ENCODE measurements around the gene GOLGA8J.
"Not testable (repeated sequence)": the region's sequence is repeated elsewhere in the genome, so short reads cannot be mapped to it uniquely, and the experiment has no call there.

GOLGA8J gene

DNA sequence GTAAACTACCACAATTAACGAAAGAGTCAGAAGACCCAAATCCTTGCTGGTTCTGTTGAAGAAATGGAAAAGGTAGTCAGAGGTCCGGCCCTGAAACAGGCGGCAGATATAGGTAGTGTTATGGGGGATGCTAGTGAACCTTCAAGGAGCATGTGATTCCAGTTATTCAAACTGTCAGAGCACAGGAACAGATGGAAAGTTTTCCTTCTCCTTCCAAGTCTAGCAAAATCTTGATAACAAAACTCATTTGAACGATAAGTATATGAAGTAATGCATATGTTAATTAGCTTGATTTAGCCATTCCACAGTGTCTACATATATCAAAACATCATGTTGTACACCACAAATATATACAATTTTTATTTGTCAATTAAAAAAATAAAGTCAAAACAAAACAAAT, 26.6 kb upstream of the GOLGA8J start:
- no peaks in the 10 kb centered on the region for H3K36me3 Mint-ChIP-seq (ENCODE audit: low read depth)
- DNase-seq (ENCODE audit: low spot score) = no peak
- peaks cover 3% of the 10 kb centered on the region for H3K27me3 Mint-ChIP-seq (ENCODE audit: low read depth)
- no peaks in the 10 kb centered on the region for H3K4me1 Mint-ChIP-seq (ENCODE audit: low read depth)
- H3K9me3 Mint-ChIP-seq = no peaks in the 10 kb centered on the region
- H3K4me3 Mint-ChIP-seq = no peak overlapping the region
- H3K27ac Mint-ChIP-seq = no peak overlapping the region

DNA sequence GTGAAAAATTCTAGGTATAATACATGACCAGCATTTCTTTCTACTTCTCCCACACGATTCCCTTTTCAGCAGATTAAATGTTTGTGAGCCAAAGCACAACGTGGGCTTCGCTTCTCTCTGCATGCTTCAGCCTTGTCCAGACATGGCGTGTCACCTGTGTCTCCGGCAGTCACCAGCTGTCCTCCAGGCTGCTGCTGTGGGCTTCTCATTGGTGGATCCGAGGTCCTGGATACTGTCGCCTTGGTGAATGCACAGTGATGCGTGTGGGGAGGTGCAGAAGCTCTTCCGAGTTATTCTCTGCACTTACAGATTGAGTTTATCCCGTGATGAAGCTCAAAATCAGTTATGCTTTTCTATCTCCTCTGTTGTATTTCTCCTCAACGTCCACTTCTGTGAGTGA, 23.0 kb upstream of the GOLGA8J start:
- Mint-ChIP-seq H3K4me1 (ENCODE audit: low read depth) (no peaks in the 10 kb centered on the region), H3K9me3 (no peaks in the 10 kb centered on the region), H3K27ac (no peak overlapping the region), H3K4me3 (no peak overlapping the region), H3K36me3 (ENCODE audit: low read depth) (no peaks in the 10 kb centered on the region), H3K27me3 (ENCODE audit: low read depth) (no peaks in the 10 kb centered on the region)
- DNase-seq (ENCODE audit: low spot score) = no peak

- H3K36me3 Mint-ChIP-seq (ENCODE audit: low read depth) = no peaks in the 10 kb centered on the region
- no peaks in the 10 kb centered on the region for H3K4me1 Mint-ChIP-seq (ENCODE audit: low read depth)
- H3K4me3 Mint-ChIP-seq = no peak overlapping the region
- no peak for DNase-seq (ENCODE audit: low spot score)
- no peaks in the 10 kb centered on the region for H3K27me3 Mint-ChIP-seq (ENCODE audit: low read depth)
- H3K27ac Mint-ChIP-seq = no peak overlapping the region
- no peaks in the 10 kb centered on the region for H3K9me3 Mint-ChIP-seq
Observed at GRCh38 chr15:30062881-30063280, 19.9 kb upstream of the GOLGA8J start.

DNA sequence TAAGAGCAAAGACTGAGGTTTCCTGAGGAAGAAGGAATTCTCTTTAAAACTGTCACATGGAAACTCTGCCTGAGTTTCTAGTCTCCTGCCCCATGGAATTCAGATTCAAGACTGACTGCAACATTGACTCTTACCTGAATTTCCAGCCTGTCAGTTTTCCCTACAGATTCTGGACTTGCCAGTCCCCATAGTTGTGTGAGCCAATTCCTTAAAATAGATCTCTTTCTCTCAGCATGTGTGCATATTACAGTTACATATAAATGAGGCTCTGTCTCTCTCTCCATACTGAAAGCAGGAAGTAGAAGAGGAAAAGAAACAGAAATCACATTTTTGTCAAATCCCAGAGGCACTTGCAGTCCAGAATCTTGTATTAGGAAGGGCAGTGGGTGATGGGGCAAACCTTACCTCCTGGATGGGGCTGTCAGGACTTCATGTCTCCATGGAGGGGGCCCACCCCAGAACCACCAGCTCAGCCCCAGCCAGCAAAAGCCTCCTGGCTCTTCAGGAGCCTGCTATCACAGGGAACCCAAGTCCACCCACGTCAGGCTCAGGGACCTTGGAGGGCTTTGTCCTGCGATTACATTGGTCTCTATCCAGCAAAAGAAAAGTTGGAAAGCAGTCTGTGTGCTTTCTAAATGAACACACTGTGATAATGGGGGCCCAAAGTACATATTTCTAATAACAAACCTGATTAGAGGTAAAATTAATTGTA, 18.8 kb upstream of the GOLGA8J start:
- no peaks in the 10 kb centered on the region for H3K27me3 Mint-ChIP-seq (ENCODE audit: low read depth)
- no peak for DNase-seq (ENCODE audit: low spot score)
- H3K4me1 Mint-ChIP-seq (ENCODE audit: low read depth) = no peaks in the 10 kb centered on the region
- H3K4me3 Mint-ChIP-seq = no peak overlapping the region
- H3K27ac Mint-ChIP-seq = no peak overlapping the region
- no peaks in the 10 kb centered on the region for H3K36me3 Mint-ChIP-seq (ENCODE audit: low read depth)
- no peaks in the 10 kb centered on the region for H3K9me3 Mint-ChIP-seq

- H3K27ac Mint-ChIP-seq = no peak overlapping the region
- no peaks in the 10 kb centered on the region for H3K27me3 Mint-ChIP-seq (ENCODE audit: low read depth)
Observed at GRCh38 chr15:30065025-30065801, 17.5 kb upstream of the GOLGA8J start.

GRCh38 chr15:30068326-30068725, 14.4 kb upstream of the GOLGA8J start:
- H3K4me1 Mint-ChIP-seq (ENCODE audit: low read depth) = no peaks in the 10 kb centered on the region
- H3K4me3 Mint-ChIP-seq = no peak overlapping the region
- DNase-seq (ENCODE audit: low spot score) = no peak
- no peaks in the 10 kb centered on the region for H3K36me3 Mint-ChIP-seq (ENCODE audit: low read depth)
- H3K27me3 Mint-ChIP-seq (ENCODE audit: low read depth) = no peaks in the 10 kb centered on the region
- no peaks in the 10 kb centered on the region for H3K9me3 Mint-ChIP-seq
- no peak overlapping the region for H3K27ac Mint-ChIP-seq

More at GRCh38 chr15:30065025-30065801, 17.5 kb upstream of the GOLGA8J start:
- Mint-ChIP-seq H3K9me3 (no peaks in the 10 kb centered on the region), H3K4me3 (no peak overlapping the region), H3K4me1 (ENCODE audit: low read depth) (no peaks in the 10 kb centered on the region), H3K36me3 (ENCODE audit: low read depth) (no peaks in the 10 kb centered on the region)
- no peak for DNase-seq (ENCODE audit: low spot score)

DNA sequence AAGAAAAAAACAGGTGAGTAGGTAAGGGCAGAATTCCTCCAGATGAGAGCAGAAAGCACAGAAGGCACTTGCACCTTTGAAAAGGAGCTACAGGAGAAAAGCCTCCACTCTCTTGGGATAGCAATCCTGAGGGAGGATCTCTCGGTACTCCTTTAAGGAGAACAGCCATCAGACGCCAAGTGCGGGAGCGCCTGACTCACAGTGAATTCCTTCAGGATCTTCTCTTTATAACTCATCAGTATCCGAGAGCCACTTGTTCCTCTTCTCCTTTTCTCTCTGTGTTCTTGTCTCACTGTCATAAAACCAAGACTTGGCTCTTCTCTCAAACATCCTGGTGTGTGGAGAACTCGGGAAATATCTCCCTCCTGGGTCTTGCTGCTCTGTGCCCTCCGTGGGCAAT, 10.1 kb upstream of the GOLGA8J start:
- H3K4me1 Mint-ChIP-seq (ENCODE audit: low read depth) = peaks cover 2% of the 10 kb centered on the region
- no peaks in the 10 kb centered on the region for H3K27me3 Mint-ChIP-seq (ENCODE audit: low read depth)
- H3K9me3 Mint-ChIP-seq = no peaks in the 10 kb centered on the region
- no peak overlapping the region for H3K4me3 Mint-ChIP-seq
- H3K36me3 Mint-ChIP-seq (ENCODE audit: low read depth) = no peaks in the 10 kb centered on the region
- no peak for DNase-seq (ENCODE audit: low spot score)
- no peak overlapping the region for H3K27ac Mint-ChIP-seq

DNA sequence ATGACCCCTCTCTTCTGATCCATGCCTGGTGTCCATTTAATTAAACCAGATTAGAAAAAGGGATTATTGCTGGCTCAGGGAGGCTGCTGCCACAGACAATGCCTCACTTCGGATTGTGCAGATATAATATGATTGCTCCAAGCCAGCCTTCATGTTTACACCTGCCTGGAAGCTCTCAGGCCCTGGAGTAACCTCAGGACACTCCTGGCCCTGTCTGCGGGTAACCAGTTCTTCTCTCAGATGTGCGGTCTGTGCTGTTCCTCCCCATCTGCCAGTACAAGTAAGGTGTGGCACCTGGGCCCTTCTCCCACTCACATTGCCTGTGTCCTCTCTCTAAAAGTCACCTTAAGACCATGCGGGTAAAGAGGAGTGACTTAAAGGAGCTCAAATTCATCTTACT, 8.8 kb upstream of the GOLGA8J start:
- Mint-ChIP-seq H3K4me3 (no peak overlapping the region), H3K27me3 (ENCODE audit: low read depth) (no peaks in the 10 kb centered on the region), H3K36me3 (ENCODE audit: low read depth) (no peaks in the 10 kb centered on the region), H3K27ac (no peak overlapping the region), H3K9me3 (no peaks in the 10 kb centered on the region), H3K4me1 (ENCODE audit: low read depth) (peaks cover 2% of the 10 kb centered on the region)
- no peak for DNase-seq (ENCODE audit: low spot score)

DNA sequence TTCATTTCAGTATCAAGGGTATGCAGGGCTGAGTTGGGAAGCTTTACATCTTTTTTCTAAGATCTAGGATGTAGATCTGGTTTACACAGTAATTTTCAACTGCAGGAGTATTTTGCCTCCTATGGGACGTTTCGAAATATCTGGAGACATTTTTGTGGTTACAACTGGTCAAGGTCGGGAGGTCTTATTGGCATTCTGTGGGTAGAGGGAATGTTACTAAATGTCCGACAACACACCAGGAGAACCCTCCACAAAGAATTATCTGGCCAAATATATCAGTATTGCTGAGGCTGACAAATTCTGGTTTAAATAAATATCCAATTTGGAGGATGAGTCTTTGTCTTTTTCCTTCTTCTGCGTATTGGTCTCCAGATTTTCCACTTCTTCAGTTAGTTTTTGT, 1.9 kb upstream of the GOLGA8J start:
- H3K4me1 Mint-ChIP-seq (ENCODE audit: low read depth); H3K36me3 Mint-ChIP-seq (ENCODE audit: low read depth); H3K27ac Mint-ChIP-seq; DNase-seq (ENCODE audit: low spot score); H3K27me3 Mint-ChIP-seq (ENCODE audit: low read depth); H3K4me3 Mint-ChIP-seq; H3K9me3 Mint-ChIP-seq: not testable (repeated sequence)

GRCh38 chr15:30097827-30098226, 15.1 kb downstream of the GOLGA8J start:
- H3K4me1 Mint-ChIP-seq (ENCODE audit: low read depth); H3K27ac Mint-ChIP-seq; H3K4me3 Mint-ChIP-seq; DNase-seq (ENCODE audit: low spot score); H3K36me3 Mint-ChIP-seq (ENCODE audit: low read depth); H3K9me3 Mint-ChIP-seq; H3K27me3 Mint-ChIP-seq (ENCODE audit: low read depth): not testable (repeated sequence)

GRCh38 chr15:30102890-30103289, 20.1 kb downstream of the GOLGA8J start:
- H3K9me3 Mint-ChIP-seq; H3K4me1 Mint-ChIP-seq (ENCODE audit: low read depth); H3K27ac Mint-ChIP-seq; H3K36me3 Mint-ChIP-seq (ENCODE audit: low read depth); H3K27me3 Mint-ChIP-seq (ENCODE audit: low read depth); DNase-seq (ENCODE audit: low spot score); H3K4me3 Mint-ChIP-seq: not testable (repeated sequence)

DNA sequence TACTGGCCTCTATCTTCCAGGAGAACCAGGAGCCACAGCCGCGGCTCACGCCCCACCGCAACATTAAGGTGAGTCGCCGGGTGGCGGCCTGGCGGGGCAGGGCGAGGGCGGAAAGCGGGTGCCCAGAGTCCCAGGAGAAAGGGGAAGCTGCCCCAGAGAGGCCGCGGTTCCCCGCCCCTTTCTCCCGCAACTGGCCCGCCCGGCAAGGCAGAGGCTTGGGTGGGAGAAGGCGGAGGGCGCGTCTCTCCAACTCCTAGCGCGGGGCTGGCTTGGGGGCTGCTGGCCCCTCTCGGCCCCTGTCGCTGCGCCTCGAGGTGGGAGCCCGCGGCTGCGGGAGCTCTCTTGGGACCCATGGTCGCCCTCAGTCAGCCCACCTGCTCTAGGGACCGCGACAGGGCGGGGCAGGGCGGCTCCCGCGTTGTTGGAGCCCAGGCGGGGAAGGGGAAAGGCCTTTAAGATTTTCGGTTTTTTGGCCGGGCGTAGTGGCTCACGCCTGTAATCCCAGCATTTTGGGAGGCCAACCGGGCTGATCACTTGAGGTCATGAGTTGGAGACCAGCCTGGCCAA, 21.3 kb downstream of the GOLGA8J start:
- H3K27ac Mint-ChIP-seq; DNase-seq (ENCODE audit: low spot score); H3K9me3 Mint-ChIP-seq; H3K27me3 Mint-ChIP-seq (ENCODE audit: low read depth); H3K4me3 Mint-ChIP-seq; H3K4me1 Mint-ChIP-seq (ENCODE audit: low read depth); H3K36me3 Mint-ChIP-seq (ENCODE audit: low read depth): not testable (repeated sequence)

DNA sequence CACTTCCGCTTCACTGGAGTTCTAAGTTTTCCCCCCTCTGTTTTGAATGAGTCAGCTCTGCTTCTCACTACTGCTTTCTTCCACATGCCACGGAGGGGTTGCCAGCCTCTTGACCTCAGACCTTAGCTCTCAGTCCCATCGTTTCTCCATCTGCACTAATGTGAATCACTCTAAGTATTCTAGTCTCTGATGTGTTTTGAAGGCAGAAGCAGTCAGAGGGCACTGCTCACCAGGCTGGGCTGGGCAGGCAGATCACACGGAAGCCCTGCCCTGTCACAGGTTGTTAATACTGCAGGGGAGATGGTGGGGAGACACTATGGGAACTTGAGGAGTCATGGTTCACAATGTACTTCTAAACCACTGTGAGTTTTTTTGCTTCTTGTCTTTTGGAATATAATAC, 27.8 kb downstream of the GOLGA8J start:
- H3K9me3 Mint-ChIP-seq; H3K4me1 Mint-ChIP-seq (ENCODE audit: low read depth); H3K4me3 Mint-ChIP-seq; H3K27ac Mint-ChIP-seq; H3K36me3 Mint-ChIP-seq (ENCODE audit: low read depth); H3K27me3 Mint-ChIP-seq (ENCODE audit: low read depth); DNase-seq (ENCODE audit: low spot score): not testable (repeated sequence)

GRCh38 chr15:30130066-30130465, 47.3 kb downstream of the GOLGA8J start:
- not testable (repeated sequence) for H3K4me1 Mint-ChIP-seq (ENCODE audit: low read depth); H3K36me3 Mint-ChIP-seq (ENCODE audit: low read depth); H3K9me3 Mint-ChIP-seq; H3K27ac Mint-ChIP-seq; H3K4me3 Mint-ChIP-seq; DNase-seq (ENCODE audit: low spot score); H3K27me3 Mint-ChIP-seq (ENCODE audit: low read depth)
